HepG2 (cell line): ENCODE results near the gene ARHGAP45.

Source experiments
- CTCF ChIP-seq: sonication (generic); formaldehyde crosslinking; IDR thresholded peaks from 2 replicates; pipeline ENCODE4 v1.5.0; 2020; ENCODE audit warnings: mild to moderate bottlenecking, missing genetic modification reagents, moderate library complexity
- EZH2 ChIP-seq: conservative IDR thresholded peaks from 2 replicates; pipeline ENCODE4 v1.6.1; 2012; ENCODE audit warnings: mild to moderate bottlenecking, low read depth, low read length, moderate library complexity
- POLR2A ChIP-seq, 2 experiments: IDR thresholded peaks; 2 replicates each; pipeline ENCODE4 v1.6.1; 2011; ENCODE audit warnings: low read depth in 2 of 2, low read length in 2 of 2, mild to moderate bottlenecking in 1 of 2, moderate library complexity in 1 of 2; ENCODE audit not compliant: insufficient read depth in 1 of 2
- RFX1 ChIP-seq: fragments of 450-650 bp; IDR thresholded peaks from 2 replicates; pipeline ENCODE4 v1.6.1; 2017
- SRSF1 ChIP-seq: fragments of 200-400 bp; formaldehyde crosslinking; optimal IDR thresholded peaks from 2 replicates; pipeline ENCODE3; 2017; ENCODE audit warnings: mild to moderate bottlenecking, low read depth, low read length, moderate library complexity
- ZNF224 ChIP-seq: sonication (generic); formaldehyde crosslinking; IDR thresholded peaks from 2 replicates; pipeline ENCODE4 v1.5.0; 2020; ENCODE audit warnings: mild to moderate bottlenecking, missing genetic modification reagents

DNA sequence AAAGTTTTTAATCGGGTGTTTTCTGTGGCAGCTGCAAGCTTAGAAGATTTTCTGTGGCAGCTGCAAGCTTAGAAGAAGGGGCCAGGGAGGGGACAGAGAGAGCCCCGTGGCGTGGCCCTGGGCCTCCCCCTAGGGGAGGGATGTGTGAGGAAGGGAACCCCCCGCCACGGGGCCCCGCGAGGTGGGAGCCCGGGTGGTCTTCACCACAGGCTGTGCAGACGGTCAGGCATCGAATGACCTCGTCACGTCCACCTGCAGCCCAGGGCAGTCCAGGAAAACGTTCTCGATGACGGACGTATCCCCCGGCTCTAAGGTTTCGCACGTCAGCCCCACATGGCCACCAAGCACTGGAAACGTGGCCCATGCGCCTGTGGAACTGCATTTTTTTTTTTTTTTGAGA is 19.6 kb downstream of the ARHGAP45 start:
- no peak for TF ChIP-seq RFX1
- no peak for TF ChIP-seq EZH2
- no peak for TF ChIP-seq CTCF (CRISPR knock-in tag)
- TF ChIP-seq SRSF1 = no peak
- TF ChIP-seq POLR2A (IDR thresholded peaks at IDR 0.05; ENCODE audit: insufficient read depth in 1 of 2, low read depth in 2 of 2, low read length in 2 of 2) = no peak
- TF ChIP-seq ZNF224 = no peak
